Measurements from ENCODE around the gene CTIF.
A peak's percentile ranks its signal among the peaks of the same experiment; 100 is the strongest.

The CTIF gene

GRCh38 chr18:48834413-48835031, 295.7 kb downstream of the CTIF start:
- ChIA-PET CTCF (interaction anchor here (1.0 to 1.5 kb wide), 4 partner anchors 21 to 65 kb away, joined by 3 to 4 read pairs (median 3); no protein-coding TSS in a partner anchor), POLR2A (interaction anchor here (0.6 to 0.7 kb wide), 2 partner anchors 17 to 155 kb away, joined by 3 read pairs; no protein-coding TSS in a partner anchor)
- peak; percentile 86 to 95 (median 92) for DNase-seq
- Histone ChIP-seq H3K36me3 (ENCODE audit: control insufficient read depth in 4 of 4, insufficient read depth in 4 of 4, low read length in 3 of 4) (peaks cover 0 to 2% (median 0%) of the 10 kb centered on the region in 4 experiments), H3K27ac (ENCODE audit: insufficient read depth in 1 of 2, low read depth in 1 of 2, low read length in 2 of 2, poor library complexity in 1 of 2, severe bottlenecking in 2 of 2) (no peak overlapping the region), H3K4me3 (ENCODE audit: control insufficient read depth in 1 of 7, extremely low read depth in 1 of 7, insufficient read depth in 4 of 7, low read depth in 2 of 7, low read length in 6 of 7) (no peak overlapping the region), H3K4me1 (ENCODE audit: control extremely low read depth in 1 of 4, control insufficient read depth in 4 of 4, insufficient read depth in 4 of 4, low read length in 3 of 4) (peaks cover 4 to 47% (median 36%) of the 10 kb centered on the region in 4 experiments), H3K9me3 (ENCODE audit: control extremely low read depth in 1 of 5, control insufficient read depth in 4 of 5, insufficient read depth in 2 of 5, low read depth in 1 of 5, low read length in 4 of 5) (no peaks in the 10 kb centered on the region), H3K27me3 (replicated peaks in 2 of 5; ENCODE audit: control insufficient read depth in 4 of 5, insufficient read depth in 5 of 5, low read length in 4 of 5) (peaks cover 0 to 2% (median 0%) of the 10 kb centered on the region in 5 experiments)
- WGBS (ENCODE audit: insufficient coverage): 20% methylated on average over 16 of the region's 18 CpGs

GRCh38 chr18:48835119-48835518, 296.3 kb downstream of the CTIF start:
- DNase-seq: peak in 2 of 3 donors; percentile 26 to 47
- WGBS (ENCODE audit: insufficient coverage): 80% methylated on average over 2 of the region's 3 CpGs
- ChIA-PET CTCF (interaction anchor here (1.1 to 1.5 kb wide), 3 partner anchors 21 to 66 kb away, joined by 3 to 4 read pairs (median 3); no protein-coding TSS in a partner anchor), POLR2A (interaction anchor here (0.7 kb wide), 1 partner anchor 156 kb away, joined by 3 read pairs; no protein-coding TSS in a partner anchor)
- Histone ChIP-seq H3K27me3 (replicated peaks in 2 of 5; ENCODE audit: control insufficient read depth in 4 of 5, insufficient read depth in 5 of 5, low read length in 4 of 5) (peaks cover 0 to 2% (median 0%) of the 10 kb centered on the region in 5 experiments), H3K9me3 (ENCODE audit: control extremely low read depth in 1 of 5, control insufficient read depth in 4 of 5, insufficient read depth in 2 of 5, low read depth in 1 of 5, low read length in 4 of 5) (no peaks in the 10 kb centered on the region), H3K4me3 (ENCODE audit: control insufficient read depth in 1 of 7, extremely low read depth in 1 of 7, insufficient read depth in 4 of 7, low read depth in 2 of 7, low read length in 6 of 7) (no peak overlapping the region), H3K27ac (ENCODE audit: insufficient read depth in 1 of 2, low read depth in 1 of 2, low read length in 2 of 2, poor library complexity in 1 of 2, severe bottlenecking in 2 of 2) (no peak overlapping the region), H3K4me1 (ENCODE audit: control extremely low read depth in 1 of 4, control insufficient read depth in 4 of 4, insufficient read depth in 4 of 4, low read length in 3 of 4) (peaks cover 4 to 47% (median 33%) of the 10 kb centered on the region in 4 experiments), H3K36me3 (ENCODE audit: control insufficient read depth in 4 of 4, insufficient read depth in 4 of 4, low read length in 3 of 4) (peaks cover 0 to 2% (median 0%) of the 10 kb centered on the region in 4 experiments)

- Histone ChIP-seq H3K9me3 (ENCODE audit: control extremely low read depth in 1 of 5, control insufficient read depth in 4 of 5, insufficient read depth in 2 of 5, low read depth in 1 of 5, low read length in 4 of 5) (no peaks in the 10 kb centered on the region), H3K36me3 (ENCODE audit: control insufficient read depth in 4 of 4, insufficient read depth in 4 of 4, low read length in 3 of 4) (peaks cover 0 to 2% (median 0%) of the 10 kb centered on the region in 4 experiments), H3K4me3 (ENCODE audit: control insufficient read depth in 1 of 7, extremely low read depth in 1 of 7, insufficient read depth in 4 of 7, low read depth in 2 of 7, low read length in 6 of 7) (no peak overlapping the region), H3K27ac (ENCODE audit: insufficient read depth in 1 of 2, low read depth in 1 of 2, low read length in 2 of 2, poor library complexity in 1 of 2, severe bottlenecking in 2 of 2) (no peak overlapping the region), H3K27me3 (replicated peaks in 2 of 5; ENCODE audit: control insufficient read depth in 4 of 5, insufficient read depth in 5 of 5, low read length in 4 of 5) (peaks cover 0 to 2% (median 0%) of the 10 kb centered on the region in 5 experiments), H3K4me1 (ENCODE audit: control extremely low read depth in 1 of 4, control insufficient read depth in 4 of 4, insufficient read depth in 4 of 4, low read length in 3 of 4) (peaks cover 4 to 47% (median 33%) of the 10 kb centered on the region in 4 experiments)
- POLR2A ChIA-PET: no interaction called here
- CTCF ChIA-PET: interaction anchor here (1.3 to 1.5 kb wide), 2 partner anchors 20 to 67 kb away, joined by 3 read pairs; no protein-coding TSS in a partner anchor
- no peak for DNase-seq
- 100% methylated on average over 2 of the region's 3 CpGs for WGBS (ENCODE audit: insufficient coverage)
These were observed 296.9 kb downstream of the CTIF start for GRCh38 chr18:48835745-48836170.

GRCh38 chr18:48836231-48836805, 297.5 kb downstream of the CTIF start:
- Histone ChIP-seq H3K27ac (ENCODE audit: insufficient read depth in 1 of 2, low read depth in 1 of 2, low read length in 2 of 2, poor library complexity in 1 of 2, severe bottlenecking in 2 of 2) (no peak overlapping the region), H3K4me1 (ENCODE audit: control extremely low read depth in 1 of 4, control insufficient read depth in 4 of 4, insufficient read depth in 4 of 4, low read length in 3 of 4) (peaks cover 4 to 45% (median 33%) of the 10 kb centered on the region in 4 experiments), H3K36me3 (ENCODE audit: control insufficient read depth in 4 of 4, insufficient read depth in 4 of 4, low read length in 3 of 4) (peaks cover 0 to 2% (median 0%) of the 10 kb centered on the region in 4 experiments), H3K27me3 (replicated peaks in 2 of 5; ENCODE audit: control insufficient read depth in 4 of 5, insufficient read depth in 5 of 5, low read length in 4 of 5) (peaks cover 0 to 2% (median 0%) of the 10 kb centered on the region in 5 experiments), H3K9me3 (ENCODE audit: control extremely low read depth in 1 of 5, control insufficient read depth in 4 of 5, insufficient read depth in 2 of 5, low read depth in 1 of 5, low read length in 4 of 5) (no peaks in the 10 kb centered on the region), H3K4me3 (ENCODE audit: control insufficient read depth in 1 of 7, extremely low read depth in 1 of 7, insufficient read depth in 4 of 7, low read depth in 2 of 7, low read length in 6 of 7) (no peak overlapping the region)
- ChIA-PET CTCF (no interaction called here), POLR2A (no interaction called here)
- DNase-seq: no peak
- WGBS (ENCODE audit: insufficient coverage): 100% methylated on average over 2 of the region's 4 CpGs

- Histone ChIP-seq H3K36me3 (ENCODE audit: control insufficient read depth in 4 of 4, insufficient read depth in 4 of 4, low read length in 3 of 4) (peaks cover 0 to 2% (median 0%) of the 10 kb centered on the region in 4 experiments), H3K27ac (ENCODE audit: insufficient read depth in 1 of 2, low read depth in 1 of 2, low read length in 2 of 2, poor library complexity in 1 of 2, severe bottlenecking in 2 of 2) (no peak overlapping the region), H3K9me3 (ENCODE audit: control extremely low read depth in 1 of 5, control insufficient read depth in 4 of 5, insufficient read depth in 2 of 5, low read depth in 1 of 5, low read length in 4 of 5) (no peaks in the 10 kb centered on the region), H3K4me3 (ENCODE audit: control insufficient read depth in 1 of 7, extremely low read depth in 1 of 7, insufficient read depth in 4 of 7, low read depth in 2 of 7, low read length in 6 of 7) (no peak overlapping the region), H3K27me3 (replicated peaks in 2 of 5; ENCODE audit: control insufficient read depth in 4 of 5, insufficient read depth in 5 of 5, low read length in 4 of 5) (peaks cover 0 to 2% (median 0%) of the 10 kb centered on the region in 5 experiments), H3K4me1 (ENCODE audit: control extremely low read depth in 1 of 4, control insufficient read depth in 4 of 4, insufficient read depth in 4 of 4, low read length in 3 of 4) (peaks cover 4 to 45% (median 38%) of the 10 kb centered on the region in 4 experiments)
- ChIA-PET POLR2A (no interaction called here), CTCF (no interaction called here)
- 99% methylated on average over 12 of the region's 13 CpGs for WGBS (ENCODE audit: insufficient coverage)
- DNase-seq: no peak
These were observed 298.2 kb downstream of the CTIF start for GRCh38 chr18:48836806-48837615.

GRCh38 chr18:48837676-48838075, 298.8 kb downstream of the CTIF start:
- Histone ChIP-seq H3K4me3 (ENCODE audit: control insufficient read depth in 1 of 7, extremely low read depth in 1 of 7, insufficient read depth in 4 of 7, low read depth in 2 of 7, low read length in 6 of 7) (no peak overlapping the region), H3K4me1 (ENCODE audit: control extremely low read depth in 1 of 4, control insufficient read depth in 4 of 4, insufficient read depth in 4 of 4, low read length in 3 of 4) (peaks cover 7 to 45% (median 38%) of the 10 kb centered on the region in 4 experiments), H3K36me3 (ENCODE audit: control insufficient read depth in 4 of 4, insufficient read depth in 4 of 4, low read length in 3 of 4) (peaks cover 0 to 2% (median 0%) of the 10 kb centered on the region in 4 experiments), H3K9me3 (ENCODE audit: control extremely low read depth in 1 of 5, control insufficient read depth in 4 of 5, insufficient read depth in 2 of 5, low read depth in 1 of 5, low read length in 4 of 5) (no peaks in the 10 kb centered on the region), H3K27ac (ENCODE audit: insufficient read depth in 1 of 2, low read depth in 1 of 2, low read length in 2 of 2, poor library complexity in 1 of 2, severe bottlenecking in 2 of 2) (no peak overlapping the region), H3K27me3 (replicated peaks in 2 of 5; ENCODE audit: control insufficient read depth in 4 of 5, insufficient read depth in 5 of 5, low read length in 4 of 5) (peaks cover 0 to 2% (median 0%) of the 10 kb centered on the region in 5 experiments)
- WGBS (ENCODE audit: insufficient coverage): 100% methylated on average over 1 of the region's 3 CpGs
- ChIA-PET CTCF (no interaction called here), POLR2A (no interaction called here)
- DNase-seq: no peak
